HG03571 (cell line): ENCODE results near the gene RNF8.
"Not testable (repeated sequence)": the region's sequence is repeated elsewhere in the genome, so short reads cannot be mapped to it uniquely, and the experiment has no call there.

ENCODE experiments used
- ATAC-seq: cut with Tn5 transposase; IDR thresholded peaks from one replicate; pipeline ENCODE4 v1.9.1; 2021; ENCODE audit not compliant: unreplicated experiment

The RNF8 gene

DNA sequence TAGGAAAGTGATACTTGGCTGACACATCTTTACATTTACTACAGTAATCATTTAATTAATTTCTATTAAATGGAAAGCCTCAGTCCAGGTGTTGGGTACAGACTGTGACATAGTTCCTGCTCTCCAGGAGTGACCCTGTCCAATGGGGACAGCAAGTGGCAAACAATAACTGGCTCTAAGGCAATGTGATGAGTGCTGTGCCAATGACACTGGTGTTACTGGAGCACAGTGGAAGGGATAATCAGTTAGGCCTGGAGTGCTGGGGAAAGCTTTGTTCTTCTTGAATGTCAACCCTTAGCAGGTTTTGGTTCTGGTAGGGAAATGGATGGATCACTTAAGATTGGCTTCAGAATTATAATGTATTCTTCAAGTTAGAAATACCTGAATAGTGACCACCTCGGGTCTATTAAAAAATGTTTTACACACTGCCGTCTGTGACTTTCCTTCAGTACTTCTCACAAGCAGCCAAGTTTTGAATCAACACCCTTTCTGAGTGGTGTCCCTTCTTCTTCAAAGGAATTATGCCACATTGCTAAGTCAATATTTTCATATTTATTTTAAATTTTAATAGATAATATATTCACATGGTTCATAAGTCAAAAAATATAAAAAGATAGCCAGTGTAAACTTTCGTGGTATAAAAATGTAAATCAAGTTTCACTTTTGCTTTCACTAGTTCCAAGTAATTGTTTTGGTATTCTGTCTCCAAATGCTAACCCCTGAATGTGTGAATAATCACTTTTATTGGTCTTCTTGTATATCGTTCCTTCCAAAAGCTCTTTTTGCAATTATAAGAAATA, 88.8 kb downstream of the RNF8 start:
- ATAC-seq = no peak

DNA sequence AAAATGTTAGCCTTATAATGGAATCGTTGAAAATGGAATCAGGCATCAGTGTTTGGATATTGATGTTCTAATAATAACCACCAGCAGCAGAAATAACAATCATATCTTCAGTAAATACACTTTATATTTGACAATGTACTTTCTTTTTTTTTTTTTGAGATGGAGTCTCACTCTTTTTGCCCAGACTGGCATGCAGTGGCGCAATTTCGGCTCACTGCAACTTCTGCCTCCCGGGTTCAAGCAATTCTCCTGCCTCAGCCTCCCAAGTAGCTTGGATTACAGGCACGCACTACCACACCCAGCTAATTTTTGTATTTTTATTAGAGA, 89.4 kb downstream of the RNF8 start:
- ATAC-seq = not testable (repeated sequence)
